HG03039 (cell line): ENCODE results near the gene GSPT2.
"Not testable (repeated sequence)": the region's sequence is repeated elsewhere in the genome, so short reads cannot be mapped to it uniquely, and the experiment has no call there.

Source experiments
- ATAC-seq: cut with Tn5 transposase; IDR thresholded peaks from one replicate; pipeline ENCODE4 v1.9.1; 2021; ENCODE audit warnings: mild to moderate bottlenecking, moderate library complexity; ENCODE audit not compliant: unreplicated experiment

The GSPT2 gene

GRCh38 chrX:51743179-51743957 is at the start of gene GSPT2:
Gene GSPT2 (plus strand): TSS chrX:51743442. CDS start chrX:51743627, 185 bp downstream.
- ATAC-seq = peak; percentile 89

GRCh38 chrX:51694254-51694653 is 49.0 kb upstream of the GSPT2 start:
- no peak for ATAC-seq

GRCh38 chrX:51697397-51697796 is 45.8 kb upstream of the GSPT2 start:
- no peak for ATAC-seq

GRCh38 chrX:51710277-51711164 is 32.7 kb upstream of the GSPT2 start, which contains the start of gene CENPVL1:
Gene CENPVL1 (plus strand): TSS chrX:51710512. CDS start chrX:51710512, 0 bp downstream.
- not testable (repeated sequence) for ATAC-seq

GRCh38 chrX:51712943-51713647 is 30.1 kb upstream of the GSPT2 start:
- not testable (repeated sequence) for ATAC-seq

GRCh38 chrX:51728202-51728601 is 15.0 kb upstream of the GSPT2 start:
- ATAC-seq = no peak

GRCh38 chrX:51737091-51737490 is 6.2 kb upstream of the GSPT2 start:
- no peak for ATAC-seq

- no peak for ATAC-seq
Observed at GRCh38 chrX:51742586-51742985, 656 bp upstream of the GSPT2 start.

- ATAC-seq = no peak
Observed at GRCh38 chrX:51747671-51748070, 4.4 kb downstream of the GSPT2 start.

GRCh38 chrX:51759055-51759839 is 16.0 kb downstream of the GSPT2 start:
- no peak for ATAC-seq

GRCh38 chrX:51760657-51761056 is 17.4 kb downstream of the GSPT2 start:
- no peak for ATAC-seq

GRCh38 chrX:51766546-51766945 is 23.3 kb downstream of the GSPT2 start:
- ATAC-seq = no peak

GRCh38 chrX:51776851-51777250 is 33.6 kb downstream of the GSPT2 start:
- ATAC-seq = no peak

GRCh38 chrX:51779306-51779705 is 36.1 kb downstream of the GSPT2 start:
- no peak for ATAC-seq

GRCh38 chrX:51795136-51795535 is 51.9 kb downstream of the GSPT2 start:
- ATAC-seq = no peak
